HCT116 (cell line): Measurements from ENCODE around the gene FRY. TPM values are rescaled to one million over a fixed set of nuclear protein-coding genes. Genes with fewer than 3 reads are reported as not detected.

Experiments
- ATAC-seq: fragments of 200-7000 bp; cut with Tn5 transposase; 2 replicates; pipeline ENCODE4 v1.9.1; 2020; ENCODE audit warnings: mild to moderate bottlenecking, moderate library complexity
- BruUV-seq: library from RNA; stranded (reverse); fragments of 400-500 nt; replicated peaks from 2 replicates; lab custom pipeline; 2021; lab: Mats Ljungman, UMichigan
- CTCF ChIA-PET: fragments of 300-600 bp; sonication (Branson Sonifier 250); formaldehyde crosslinking; loops from one replicate; lab custom pipeline; 2021; ENCODE audit warnings: antibody characterized with exemption; lab: Charles Lee
- POLR2A ChIA-PET: fragments of 300-600, 350-600 bp; sonication (Branson Sonifier 250); formaldehyde crosslinking; loops from one replicate; lab custom pipeline; 2021; ENCODE audit warnings: antibody characterized with exemption; lab: Charles Lee
- RAD21 ChIA-PET, 2 experiments: fragments of 300-600 bp; sonication (Branson Sonifier 250); formaldehyde crosslinking; loops; one replicate each; lab custom pipeline; 2023; ENCODE audit warnings: low total read pairs in 2 of 2; ENCODE audit not compliant: uncharacterized antibody in 2 of 2, unreplicated experiment in 2 of 2, low non-redundant PET in 1 of 2; lab: Charles Lee
- DNase-seq: peaks from one replicate; pipeline ENCODE4 v3.0.0-alpha.2; 2010; ENCODE audit warnings: low read depth, low spot score
- H2AFZ ChIP-seq: fragments of 200-600 bp; shearing (Covaris generic), sonication (generic); 2 replicates; pipeline ENCODE4 v1.6.1; 2017; ENCODE audit warnings: low read depth, mixed run types, mixed read lengths, antibody characterized with exemption, low read length; ENCODE audit not compliant: poor library complexity, severe bottlenecking
- H3K27ac ChIP-seq: 2 replicates; pipeline ENCODE4 v1.5.1; 2012; ENCODE audit warnings: low read depth, low read length
- H3K27me3 ChIP-seq: fragments of 200-600 bp; sonication (generic); 2 replicates; pipeline ENCODE4 v1.6.1; 2016; ENCODE audit warnings: mixed run types, low read length, mixed read lengths; ENCODE audit not compliant: insufficient read depth
- H3K36me3 ChIP-seq, 2 experiments: fragments of 200-500 bp in 1 of 2; fragments of 200-600 bp in 1 of 2; sonication (Bioruptor generic) in 1 of 2; sonication (generic) in 1 of 2; 2 replicates each; pipeline versions ENCODE4 v1.5.1 to v1.6.1; 2014 to 2016; ENCODE audit warnings: low read length in 2 of 2, inconsistent platforms in 1 of 2, mixed read lengths in 1 of 2, mixed run types in 1 of 2; ENCODE audit not compliant: insufficient read depth in 2 of 2, control insufficient read depth in 1 of 2
- H3K4me1 ChIP-seq, 2 experiments: fragments of 200-600 bp in 1 of 2; sonication (generic) in 1 of 2; 2 replicates each; pipeline versions ENCODE4 v1.5.1 to v1.6.1; 2012 to 2017; ENCODE audit warnings: low read length in 2 of 2, inconsistent platforms in 1 of 2, mild to moderate bottlenecking in 1 of 2, mixed read lengths in 1 of 2, mixed run types in 1 of 2, moderate library complexity in 1 of 2; ENCODE audit not compliant: insufficient read depth in 2 of 2, control insufficient read depth in 1 of 2
- H3K4me2 ChIP-seq: fragments of 200-600 bp; sonication (generic); 2 replicates; pipeline ENCODE4 v1.6.1; 2017; ENCODE audit warnings: mixed run types, low read length, mixed read lengths
- H3K4me3 ChIP-seq, 2 experiments: fragments of 200-600 bp in 1 of 2; sonication (generic) in 1 of 2; replicated peaks in 1 of 2; 2 replicates each; pipeline ENCODE4 v1.5.1; 2011 to 2016; ENCODE audit warnings: low read length in 2 of 2, control low read depth in 1 of 2, low read depth in 1 of 2, mild to moderate bottlenecking in 1 of 2, mixed read lengths in 1 of 2, mixed run types in 1 of 2
- H3K79me2 ChIP-seq: fragments of 200-600 bp; sonication (generic); 2 replicates; pipeline ENCODE4 v1.6.1; 2017; ENCODE audit warnings: mild to moderate bottlenecking, mixed run types, low read length, moderate library complexity, mixed read lengths; ENCODE audit not compliant: insufficient read depth
- H3K9ac ChIP-seq: fragments of 200-600 bp; sonication (generic); 2 replicates; pipeline ENCODE4 v1.6.1; 2016; ENCODE audit warnings: low read length, mixed read lengths
- H3K9me2 ChIP-seq: fragments of 200-600 bp; sonication (generic), shearing (Covaris generic); 2 replicates; pipeline ENCODE4 v1.6.1; 2017; ENCODE audit warnings: mixed run types, mild to moderate bottlenecking, moderate library complexity; ENCODE audit not compliant: insufficient read depth
- H3K9me3 ChIP-seq, 2 experiments: fragments of 200-500 bp in 1 of 2; fragments of 200-600 bp in 1 of 2; sonication (Bioruptor generic) in 1 of 2; sonication (generic) in 1 of 2; 2 replicates each; pipeline ENCODE4 v1.6.1; 2014 to 2017; ENCODE audit warnings: low read length in 2 of 2, mixed read lengths in 2 of 2, inconsistent platforms in 1 of 2, low read depth in 1 of 2, mild to moderate bottlenecking in 1 of 2, mixed run types in 1 of 2, moderate library complexity in 1 of 2; ENCODE audit not compliant: control insufficient read depth in 1 of 2, insufficient read depth in 1 of 2
- H4K20me1 ChIP-seq: fragments of 200-600 bp; sonication (generic), shearing (Covaris generic); 2 replicates; pipeline ENCODE4 v1.6.1; 2017; ENCODE audit warnings: mixed run types, mild to moderate bottlenecking, moderate library complexity; ENCODE audit not compliant: insufficient read depth
- CEBPB ChIP-seq: IDR thresholded peaks from 2 replicates; pipeline ENCODE4 v1.6.1; 2012; ENCODE audit warnings: low read depth
- CTCF ChIP-seq, 3 experiments: fragments of 200-600 bp in 1 of 3; sonication (generic) in 1 of 3; IDR thresholded peaks in 2 of 3; conservative IDR thresholded peaks in 1 of 3; 2 replicates each; pipeline ENCODE4 v1.5.1; 2012 to 2017; ENCODE audit warnings: low read depth in 2 of 3, low read length in 2 of 3, antibody characterized with exemption in 1 of 3, borderline replicate concordance in 1 of 3, control low read depth in 1 of 3, mild to moderate bottlenecking in 1 of 3, mixed read lengths in 1 of 3, mixed run types in 1 of 3, moderate library complexity in 1 of 3; ENCODE audit not compliant: insufficient read depth in 1 of 3
- ELF1 ChIP-seq: IDR thresholded peaks from 2 replicates; pipeline ENCODE4 v1.6.1; 2012; ENCODE audit warnings: low read depth, borderline replicate concordance
- JUND ChIP-seq: IDR thresholded peaks from 2 replicates; pipeline ENCODE4 v1.6.1; 2012
- MAX ChIP-seq: IDR thresholded peaks from 2 replicates; pipeline ENCODE4 v1.6.1; 2012
- POLR2AphosphoS5 ChIP-seq: IDR thresholded peaks from 2 replicates; pipeline ENCODE4 v1.6.1; 2011; ENCODE audit warnings: mild to moderate bottlenecking, low read depth, low read length, moderate library complexity
- SIN3A ChIP-seq: IDR thresholded peaks from 2 replicates; pipeline ENCODE4 v1.6.1; 2012; ENCODE audit warnings: low read depth
- SRF ChIP-seq: IDR thresholded peaks from 2 replicates; pipeline ENCODE4 v1.6.1; 2012; ENCODE audit warnings: low read depth
- ZBTB33 ChIP-seq: IDR thresholded peaks from 2 replicates; pipeline ENCODE4 v1.6.1; 2011; ENCODE audit warnings: mild to moderate bottlenecking, low read length, moderate library complexity; ENCODE audit not compliant: insufficient replicate concordance; ENCODE audit errors: extremely low read depth
- ZFX ChIP-seq: fragments of 450-650 bp; IDR thresholded peaks from 2 replicates; pipeline ENCODE4 v1.6.1; 2017
- intact Hi-C: fragments of 100-400 bp; cut with micrococcal nuclease; formaldehyde crosslinking; loops from 2 replicates; pipeline ENCODE4 v1.10.0; 2022
- total RNA-seq: library from RNA; stranded (reverse); gene quantifications from one replicate; pipeline ENCODE4 v1.2.1, GENCODE V29; 2021; ENCODE audit not compliant: unreplicated experiment
- TF ChIP-seq, protein P1 (sequence below): IDR thresholded peaks from 2 replicates; pipeline ENCODE4 v1.6.1; 2012; ENCODE audit warnings: low read depth
- TF ChIP-seq, protein P2 (sequence below): IDR thresholded peaks from 2 replicates; pipeline ENCODE4 v1.6.1; 2012

The FRY gene
- total RNA-seq, 1 experiment from 2014 or later = 1.4 TPM

- CTCF ChIA-PET = interaction anchor here (0.7 kb wide), 1 partner anchor 51 kb away, joined by 3 read pairs; no protein-coding TSS in a partner anchor
- Histone ChIP-seq H3K4me3 (no peak overlapping the region), H3K9me2 (no peaks in the 10 kb centered on the region), H3K27me3 (no peaks in the 10 kb centered on the region), H3K9ac (no peak overlapping the region), H2AFZ (no peak overlapping the region)
- ATAC-seq = no peak
- no peak for TF ChIP-seq CEBPB
- no peak for TF ChIP-seq ZBTB33
- TF ChIP-seq, all 23 proteins: peak for 0
- no peak overlapping the region for H3K27ac ChIP-seq
- H3K4me2 ChIP-seq = no peak overlapping the region
- RAD21 ChIA-PET = no interaction called here
- DNase-seq = no peak
- POLR2A ChIA-PET = no interaction called here
- intact Hi-C loops = no loop called here
- no peaks in the 10 kb centered on the region for H3K36me3 ChIP-seq
- no peaks in the 10 kb centered on the region for H3K9me3 ChIP-seq
- H3K4me1 ChIP-seq = no peaks in the 10 kb centered on the region
- no peaks in the 10 kb centered on the region for H3K79me2 ChIP-seq
- no TSS peak for BruUV-seq
- no peaks in the 10 kb centered on the region for H4K20me1 ChIP-seq
Measured at GRCh38 chr13:32113532-32113931, 82.0 kb downstream of the FRY start.

GRCh38 chr13:32114284-32114950 lies 82.8 kb downstream of the FRY start:
- no peak overlapping the region for H3K4me3 ChIP-seq
- H2AFZ ChIP-seq = no peak overlapping the region
- ChIA-PET RAD21 (no interaction called here), POLR2A (no interaction called here), CTCF (no interaction called here)
- H3K36me3 ChIP-seq = no peaks in the 10 kb centered on the region
- H3K4me1 ChIP-seq = no peaks in the 10 kb centered on the region
- DNase-seq (no peak), ATAC-seq (no peak)
- H3K9me2 ChIP-seq = no peaks in the 10 kb centered on the region
- no peaks in the 10 kb centered on the region for H3K79me2 ChIP-seq
- H3K9me3 ChIP-seq = no peaks in the 10 kb centered on the region
- H3K27ac ChIP-seq = no peak overlapping the region
- intact Hi-C loops = no loop called here
- no peak overlapping the region for H3K4me2 ChIP-seq
- H3K9ac ChIP-seq = no peak overlapping the region
- no peaks in the 10 kb centered on the region for H3K27me3 ChIP-seq
- BruUV-seq = no TSS peak
- H4K20me1 ChIP-seq = no peaks in the 10 kb centered on the region
- TF ChIP-seq, protein P1, sequence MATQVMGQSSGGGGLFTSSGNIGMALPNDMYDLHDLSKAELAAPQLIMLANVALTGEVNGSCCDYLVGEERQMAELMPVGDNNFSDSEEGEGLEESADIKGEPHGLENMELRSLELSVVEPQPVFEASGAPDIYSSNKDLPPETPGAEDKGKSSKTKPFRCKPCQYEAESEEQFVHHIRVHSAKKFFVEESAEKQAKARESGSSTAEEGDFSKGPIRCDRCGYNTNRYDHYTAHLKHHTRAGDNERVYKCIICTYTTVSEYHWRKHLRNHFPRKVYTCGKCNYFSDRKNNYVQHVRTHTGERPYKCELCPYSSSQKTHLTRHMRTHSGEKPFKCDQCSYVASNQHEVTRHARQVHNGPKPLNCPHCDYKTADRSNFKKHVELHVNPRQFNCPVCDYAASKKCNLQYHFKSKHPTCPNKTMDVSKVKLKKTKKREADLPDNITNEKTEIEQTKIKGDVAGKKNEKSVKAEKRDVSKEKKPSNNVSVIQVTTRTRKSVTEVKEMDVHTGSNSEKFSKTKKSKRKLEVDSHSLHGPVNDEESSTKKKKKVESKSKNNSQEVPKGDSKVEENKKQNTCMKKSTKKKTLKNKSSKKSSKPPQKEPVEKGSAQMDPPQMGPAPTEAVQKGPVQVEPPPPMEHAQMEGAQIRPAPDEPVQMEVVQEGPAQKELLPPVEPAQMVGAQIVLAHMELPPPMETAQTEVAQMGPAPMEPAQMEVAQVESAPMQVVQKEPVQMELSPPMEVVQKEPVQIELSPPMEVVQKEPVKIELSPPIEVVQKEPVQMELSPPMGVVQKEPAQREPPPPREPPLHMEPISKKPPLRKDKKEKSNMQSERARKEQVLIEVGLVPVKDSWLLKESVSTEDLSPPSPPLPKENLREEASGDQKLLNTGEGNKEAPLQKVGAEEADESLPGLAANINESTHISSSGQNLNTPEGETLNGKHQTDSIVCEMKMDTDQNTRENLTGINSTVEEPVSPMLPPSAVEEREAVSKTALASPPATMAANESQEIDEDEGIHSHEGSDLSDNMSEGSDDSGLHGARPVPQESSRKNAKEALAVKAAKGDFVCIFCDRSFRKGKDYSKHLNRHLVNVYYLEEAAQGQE = no peak
- no peak for TF ChIP-seq ELF1
- TF ChIP-seq MAX = no peak
- TF ChIP-seq SRF = no peak
- TF ChIP-seq, protein P2, sequence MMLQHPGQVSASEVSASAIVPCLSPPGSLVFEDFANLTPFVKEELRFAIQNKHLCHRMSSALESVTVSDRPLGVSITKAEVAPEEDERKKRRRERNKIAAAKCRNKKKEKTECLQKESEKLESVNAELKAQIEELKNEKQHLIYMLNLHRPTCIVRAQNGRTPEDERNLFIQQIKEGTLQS = no peak
- no peak for TF ChIP-seq CTCF (IDR thresholded peaks at IDR 0.05 in 2 of 3, conservative IDR thresholded peaks at IDR 0.05 in 1 of 3; ENCODE audit: borderline replicate concordance in 1 of 3, insufficient read depth in 1 of 3, low read depth in 2 of 3, low read length in 2 of 3)
- no peak for TF ChIP-seq ZFX
- TF ChIP-seq POLR2AphosphoS5 = no peak
- TF ChIP-seq JUND = no peak
- no peak for TF ChIP-seq SIN3A
